Esophagus (tissue), 2 donors: Measurements from ENCODE around the gene SLC8A3. TPM values are rescaled to one million over a fixed set of nuclear protein-coding genes. Genes with fewer than 3 reads are reported as not detected.

ENCODE experiments used
- H3K27ac ChIP-seq, 2 donors: one replicate each; pipeline ENCODE4 v1.5.1; 2013; ENCODE audit warnings: low read depth in 2 of 2, mild to moderate bottlenecking in 2 of 2, inconsistent platforms in 1 of 2, low read length in 1 of 2, moderate library complexity in 1 of 2
- H3K27me3 ChIP-seq, 2 donors: one replicate each; pipeline ENCODE4 v1.6.1; 2013; ENCODE audit warnings: low read length in 2 of 2, control low read depth in 1 of 2, mild to moderate bottlenecking in 1 of 2; ENCODE audit not compliant: insufficient read depth in 2 of 2, control insufficient read depth in 1 of 2
- H3K36me3 ChIP-seq, 2 donors: one replicate each; pipeline ENCODE4 v1.6.1; 2013; ENCODE audit warnings: low read length in 1 of 2; ENCODE audit not compliant: control insufficient read depth in 2 of 2, insufficient read depth in 2 of 2
- H3K4me1 ChIP-seq, 2 donors: one replicate each; pipeline ENCODE4 v1.6.1; 2013; ENCODE audit warnings: low read length in 1 of 2; ENCODE audit not compliant: control insufficient read depth in 2 of 2, insufficient read depth in 2 of 2
- H3K4me3 ChIP-seq, 2 donors: one replicate each; pipeline ENCODE4 v1.5.1; 2013; ENCODE audit warnings: low read length in 2 of 2, mild to moderate bottlenecking in 2 of 2, low read depth in 1 of 2, moderate library complexity in 1 of 2
- H3K9me3 ChIP-seq, 2 donors: one replicate each; pipeline ENCODE4 v1.6.1; 2013; ENCODE audit warnings: mild to moderate bottlenecking in 2 of 2, low read depth in 1 of 2, low read length in 1 of 2, moderate library complexity in 1 of 2; ENCODE audit not compliant: control insufficient read depth in 2 of 2, insufficient read depth in 1 of 2
- WGBS, 2 donors: extraction: QIAGEN DNeasy Blood & Tissue Kit; methylation state at CpG; one replicate each; pipeline ENCODE4 v1.1.7; 2013; 5-methylcytosine and 5-hydroxymethylcytosine counted together
- polyA plus RNA-seq, 2 donors: library from polyadenylated mRNA; stranded (reverse); fragments of 200-250 nt; gene quantifications; one replicate each; pipeline ENCODE4 v1.2.3, GENCODE V29; 2013
- donor health status: healthy with polysubstance abuse.
- donor health status: Bipolar disorder and iron deficiency.

SLC8A3 gene
- polyA plus RNA-seq, 2 donors, result 0.04 TPM; not detected in 1

DNA sequence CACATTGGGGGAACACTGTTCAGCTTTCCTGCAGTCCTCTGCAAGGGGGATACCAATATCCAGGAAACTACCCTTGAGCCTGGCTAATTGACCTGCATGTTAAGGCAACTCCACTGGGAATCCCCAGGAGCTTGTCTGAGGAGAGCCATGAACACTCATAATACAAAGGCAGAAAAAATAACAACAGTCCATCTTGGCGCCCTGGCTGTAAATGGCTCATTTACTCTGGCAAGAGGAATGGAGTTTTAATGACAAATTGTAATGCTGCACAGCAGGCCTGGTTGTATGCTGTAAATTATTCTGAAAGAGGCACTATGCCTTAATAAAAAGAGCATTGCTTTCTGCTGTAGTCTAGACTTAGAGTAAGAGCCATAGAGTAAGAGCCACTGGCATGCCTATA, 58.3 kb downstream of the SLC8A3 start:
- Histone ChIP-seq H3K36me3 (no peaks in the 10 kb centered on the region), H3K4me3 (no peak overlapping the region), H3K27me3 (no peaks in the 10 kb centered on the region), H3K4me1 (no peaks in the 10 kb centered on the region), H3K27ac (no peak overlapping the region), H3K9me3 (no peaks in the 10 kb centered on the region)
- WGBS, 2 donors, result 43 to 46% methylated on average over 1 of the region's 1 CpG

DNA sequence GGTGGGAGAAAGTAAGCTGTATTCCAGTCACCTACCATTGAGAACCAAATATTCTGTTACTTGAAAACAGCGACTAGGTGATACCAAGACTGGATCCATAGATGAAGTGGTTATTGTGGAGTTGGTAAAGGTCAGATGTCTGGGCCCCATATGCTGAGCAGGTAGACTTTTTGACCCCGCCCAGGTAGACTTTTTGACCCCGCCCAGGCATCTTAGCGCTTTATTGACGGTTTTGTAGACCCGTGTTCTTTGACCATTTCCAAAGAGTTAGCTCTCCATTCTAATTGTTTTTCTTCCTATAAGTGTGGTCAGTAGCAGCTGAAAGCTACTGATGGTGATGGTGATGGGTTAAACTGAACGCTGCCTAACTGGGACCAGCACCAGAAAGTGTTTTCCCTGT, 61.6 kb downstream of the SLC8A3 start:
- no peaks in the 10 kb centered on the region for H3K27me3 ChIP-seq
- no peak overlapping the region for H3K27ac ChIP-seq
- no peaks in the 10 kb centered on the region for H3K4me1 ChIP-seq
- no peak overlapping the region for H3K4me3 ChIP-seq
- WGBS, 2 donors, result 84 to 85% methylated on average over 7 of the region's 7 CpGs
- no peaks in the 10 kb centered on the region for H3K9me3 ChIP-seq
- H3K36me3 ChIP-seq, result no peaks in the 10 kb centered on the region

DNA sequence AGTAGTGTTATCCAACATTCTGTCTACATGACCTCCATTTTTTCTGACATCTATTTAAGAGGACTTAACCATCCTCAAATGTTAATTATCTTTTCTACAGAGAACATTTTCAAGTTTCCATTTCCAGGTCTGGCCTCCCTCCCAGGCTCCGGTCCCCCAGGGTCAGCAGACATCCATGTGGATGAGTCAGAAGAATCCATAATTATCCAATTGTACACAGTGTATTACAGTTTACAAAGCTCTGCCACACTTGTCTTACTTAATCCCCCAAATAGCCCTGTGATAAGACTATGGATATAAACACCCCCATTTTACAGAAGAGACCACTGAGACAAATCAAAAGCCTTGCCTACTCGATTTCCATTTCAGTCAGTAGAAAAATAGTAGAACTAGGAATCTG, 65.0 kb downstream of the SLC8A3 start:
- H3K27ac ChIP-seq, result no peak overlapping the region
- H3K36me3 ChIP-seq, result no peaks in the 10 kb centered on the region
- H3K27me3 ChIP-seq, result no peaks in the 10 kb centered on the region
- H3K4me3 ChIP-seq, result no peak overlapping the region
- no peaks in the 10 kb centered on the region for H3K9me3 ChIP-seq
- H3K4me1 ChIP-seq, result no peaks in the 10 kb centered on the region
- 68 to 77% methylated on average over 2 of the region's 2 CpGs for WGBS, 2 donors

DNA sequence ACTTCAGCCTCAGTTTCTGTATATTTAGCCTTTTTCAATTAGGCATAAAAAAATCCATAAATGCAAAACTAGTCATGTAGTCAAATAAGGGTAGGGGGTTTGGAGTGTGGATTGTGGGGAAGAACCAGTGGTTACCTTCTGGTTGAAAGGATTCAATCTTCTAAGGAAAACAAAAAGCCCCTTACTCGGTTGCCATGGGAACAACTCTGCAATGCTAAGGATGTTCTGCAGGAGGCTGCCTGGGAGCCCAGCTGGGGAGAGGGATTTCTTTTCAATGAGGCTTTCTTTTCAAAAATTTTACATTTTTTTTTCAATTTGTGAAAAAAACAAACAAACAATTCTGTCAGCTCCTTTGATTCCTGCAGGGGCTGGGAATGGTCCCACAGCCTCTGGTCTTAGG, 67.2 kb downstream of the SLC8A3 start:
- Histone ChIP-seq H3K4me1 (no peaks in the 10 kb centered on the region), H3K36me3 (no peaks in the 10 kb centered on the region), H3K9me3 (no peaks in the 10 kb centered on the region), H3K27ac (no peak overlapping the region), H3K27me3 (no peaks in the 10 kb centered on the region), H3K4me3 (no peak overlapping the region)
- 18 to 27% methylated on average over 1 of the region's 1 CpG for WGBS, 2 donors

DNA sequence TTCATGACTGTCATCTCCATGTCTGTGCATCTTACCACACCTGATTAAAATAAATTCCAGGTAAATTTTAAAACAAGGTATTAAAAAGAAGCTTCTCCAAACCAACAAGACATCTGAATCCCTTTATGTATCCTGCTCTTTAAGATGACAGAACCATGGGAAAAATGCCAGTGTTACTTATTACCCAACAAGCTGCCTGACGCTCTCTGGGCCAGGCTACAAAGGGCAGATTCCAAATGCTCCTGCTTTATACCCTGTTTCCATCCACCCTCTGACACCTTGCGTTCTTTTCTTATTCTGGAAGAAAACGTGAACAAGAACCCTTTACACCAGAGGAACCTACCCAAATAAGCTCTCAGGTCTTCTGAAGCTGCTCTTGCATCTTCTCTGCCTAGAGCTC, 70.7 kb downstream of the SLC8A3 start:
- no peaks in the 10 kb centered on the region for H3K27me3 ChIP-seq
- no peak overlapping the region for H3K27ac ChIP-seq
- 57 to 61% methylated on average over 3 of the region's 3 CpGs for WGBS, 2 donors

DNA sequence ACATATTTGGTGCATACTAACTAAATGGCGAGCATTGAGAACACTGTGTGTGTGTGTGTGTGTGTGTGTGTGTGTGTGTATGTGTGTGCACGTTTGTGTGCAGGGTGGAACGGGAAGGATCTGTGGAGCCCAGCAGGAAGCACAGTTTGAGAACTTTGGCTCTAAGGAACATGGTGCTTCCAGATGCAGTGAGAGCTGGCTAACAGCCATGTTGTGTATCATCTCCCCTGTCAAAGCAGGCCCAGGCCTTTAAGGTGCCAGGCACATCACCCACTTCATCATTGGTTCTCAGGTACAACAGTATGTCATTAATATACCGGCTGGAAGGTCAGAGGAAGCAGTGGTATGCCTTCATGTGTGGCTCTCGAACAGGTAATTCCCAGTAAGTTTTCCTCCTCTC, 72.5 kb downstream of the SLC8A3 start:
- H3K27ac ChIP-seq, result no peak overlapping the region
- H3K36me3 ChIP-seq, result no peaks in the 10 kb centered on the region
- H3K27me3 ChIP-seq, result no peaks in the 10 kb centered on the region
- no peaks in the 10 kb centered on the region for H3K4me1 ChIP-seq
- no peaks in the 10 kb centered on the region for H3K9me3 ChIP-seq
- no peak overlapping the region for H3K4me3 ChIP-seq
- 68% methylated on average over 5 of the region's 5 CpGs for WGBS, 2 donors

More for the DNA sequence above, 70.7 kb downstream of the SLC8A3 start:
- Histone ChIP-seq H3K4me3 (no peak overlapping the region), H3K36me3 (no peaks in the 10 kb centered on the region), H3K9me3 (no peaks in the 10 kb centered on the region), H3K4me1 (no peaks in the 10 kb centered on the region)

DNA sequence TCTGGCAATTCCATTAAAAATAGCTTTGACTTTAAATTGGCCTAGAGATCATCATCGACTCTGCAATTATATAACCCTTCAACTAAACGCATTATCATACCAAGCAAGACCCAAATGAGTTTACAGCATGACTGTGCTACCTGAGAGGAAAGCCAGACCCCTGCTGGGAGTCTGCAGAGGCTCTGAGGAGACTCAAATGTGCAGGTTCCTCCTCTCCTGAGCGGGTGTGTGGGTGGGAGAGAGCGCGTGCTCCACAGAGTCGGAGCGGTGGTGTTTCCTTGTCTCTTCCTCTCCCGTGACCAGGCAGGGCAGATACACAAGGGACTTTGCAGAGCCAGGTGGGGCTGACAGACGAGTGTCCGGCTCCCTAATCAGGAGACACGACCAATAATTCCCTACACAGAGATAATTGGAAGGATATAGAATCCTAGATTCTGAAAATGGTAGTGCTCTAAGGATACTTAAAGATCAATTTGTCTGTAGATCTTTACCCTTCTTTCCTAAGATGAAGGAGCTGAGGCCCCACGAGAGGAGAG, 74.1 kb downstream of the SLC8A3 start:
- H3K4me3 ChIP-seq, result no peak overlapping the region
- H3K4me1 ChIP-seq, result no peaks in the 10 kb centered on the region
- WGBS, 2 donors, result 75 to 76% methylated on average over 12 of the region's 12 CpGs
- H3K27me3 ChIP-seq, result no peaks in the 10 kb centered on the region
- H3K36me3 ChIP-seq, result no peaks in the 10 kb centered on the region
- H3K27ac ChIP-seq, result no peak overlapping the region
- no peaks in the 10 kb centered on the region for H3K9me3 ChIP-seq

DNA sequence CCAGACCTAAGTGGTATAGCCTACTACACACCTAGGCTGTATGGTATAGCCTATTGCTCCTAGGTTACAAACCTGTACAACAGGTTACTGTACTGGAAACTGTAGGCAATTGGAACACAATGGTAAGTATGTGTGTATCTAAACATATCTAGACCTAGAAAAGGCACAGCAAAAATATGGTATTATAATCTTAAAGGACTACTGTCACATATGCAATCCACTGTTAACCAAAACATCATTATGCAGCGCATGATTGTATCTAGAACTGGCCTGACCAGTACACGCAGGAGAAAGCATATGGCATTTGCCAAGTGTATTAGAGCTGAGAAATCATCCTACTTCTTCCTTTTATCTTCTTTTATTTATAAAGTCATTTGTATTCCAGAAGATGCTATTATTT, 75.5 kb downstream of the SLC8A3 start:
- no peak overlapping the region for H3K27ac ChIP-seq
- H3K27me3 ChIP-seq, result no peaks in the 10 kb centered on the region
- H3K4me3 ChIP-seq, result no peak overlapping the region
- WGBS, 2 donors, result 71 to 79% methylated on average over 2 of the region's 2 CpGs
- no peaks in the 10 kb centered on the region for H3K36me3 ChIP-seq
- no peaks in the 10 kb centered on the region for H3K9me3 ChIP-seq
- no peaks in the 10 kb centered on the region for H3K4me1 ChIP-seq

DNA sequence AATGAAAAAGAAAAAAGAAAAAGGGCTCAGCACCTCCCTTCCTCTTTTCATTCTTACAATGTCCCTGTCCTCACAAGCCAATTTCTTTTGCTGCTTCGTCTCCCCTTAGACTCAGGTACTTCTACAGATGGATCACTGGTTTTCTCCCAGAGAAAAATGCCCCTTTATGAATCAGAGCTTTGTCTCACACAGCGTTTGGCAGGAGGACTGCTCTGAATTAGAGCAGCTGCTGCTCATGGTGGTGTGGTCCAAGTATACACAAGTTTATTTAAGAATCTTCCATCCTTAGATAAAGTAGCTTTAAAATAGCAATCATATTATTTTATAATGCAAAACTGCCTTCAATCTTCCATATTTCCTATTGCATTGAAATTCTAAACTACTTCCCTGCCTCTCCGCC, 80.3 kb downstream of the SLC8A3 start:
- Histone ChIP-seq H3K9me3 (no peaks in the 10 kb centered on the region), H3K36me3 (no peaks in the 10 kb centered on the region), H3K4me1 (no peaks in the 10 kb centered on the region), H3K27ac (no peak overlapping the region), H3K4me3 (no peak overlapping the region), H3K27me3 (no peaks in the 10 kb centered on the region)
- 56 to 61% methylated on average over 3 of the region's 3 CpGs for WGBS, 2 donors

DNA sequence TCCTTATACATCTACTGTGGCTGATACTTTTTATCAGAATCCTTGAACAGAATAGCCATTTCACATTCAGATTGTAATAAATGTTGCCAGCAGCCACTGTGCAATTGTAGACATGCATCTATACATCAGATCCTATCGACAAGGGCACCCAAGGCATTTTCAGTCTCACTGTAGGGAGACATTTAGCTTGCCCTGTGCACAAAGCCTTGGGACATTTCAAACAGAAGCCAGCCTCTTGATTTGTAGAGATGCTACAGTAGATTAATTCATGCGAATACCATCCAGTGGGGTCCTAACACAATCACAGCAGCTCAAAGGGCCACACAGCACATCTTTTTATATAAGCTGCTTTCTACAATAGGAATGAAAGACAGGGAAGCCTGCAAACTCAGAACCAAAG, 81.4 kb downstream of the SLC8A3 start:
- H3K4me1 ChIP-seq, result no peaks in the 10 kb centered on the region
- H3K36me3 ChIP-seq, result no peaks in the 10 kb centered on the region
- no peak overlapping the region for H3K4me3 ChIP-seq
- no peaks in the 10 kb centered on the region for H3K27me3 ChIP-seq
- no peak overlapping the region for H3K27ac ChIP-seq
- WGBS, 2 donors, result 84 to 91% methylated on average over 2 of the region's 2 CpGs
- no peaks in the 10 kb centered on the region for H3K9me3 ChIP-seq
